Panc1 (cell line): ENCODE measurements around the gene HK1. TPM values are rescaled to one million over a fixed set of nuclear protein-coding genes. Genes with fewer than 3 reads are reported as not detected.

Experiments used
- ATAC-seq: fragments of 200-7000 bp; cut with Tn5 transposase; 2 replicates; pipeline ENCODE4 v1.9.1; 2020; ENCODE audit warnings: mild to moderate bottlenecking, moderate library complexity
- BruUV-seq: library from RNA; stranded (reverse); fragments of 400-500 nt; replicated peaks from 2 replicates; lab custom pipeline; 2021; lab: Mats Ljungman, UMichigan
- CTCF ChIA-PET: fragments of 300-600 bp; sonication (Branson Sonifier 250); formaldehyde crosslinking; loops from one replicate; lab custom pipeline; 2022; ENCODE audit warnings: antibody characterized with exemption; lab: Charles Lee
- POLR2A ChIA-PET: fragments of 300-600 bp; sonication (Branson Sonifier 250); formaldehyde crosslinking; loops from one replicate; lab custom pipeline; 2022; ENCODE audit warnings: antibody characterized with exemption; lab: Charles Lee
- DNase-seq: peaks from one replicate; pipeline ENCODE4 v3.0.0-alpha.2; 2010; ENCODE audit warnings: low read depth, low spot score
- H3K27ac ChIP-seq: 2 replicates; pipeline ENCODE4 v1.5.1; 2011; ENCODE audit warnings: mild to moderate bottlenecking, low read length, inconsistent platforms
- H3K27me3 ChIP-seq: fragments of 200-500 bp; sonication (Bioruptor generic); 2 replicates; pipeline ENCODE4 v1.6.0; 2014; ENCODE audit warnings: low read length, inconsistent platforms; ENCODE audit not compliant: control insufficient read depth, insufficient read depth
- H3K36me3 ChIP-seq: fragments of 200-500 bp; sonication (Bioruptor generic); 2 replicates; pipeline ENCODE4 v1.5.1; 2014; ENCODE audit warnings: inconsistent platforms, mild to moderate bottlenecking, low read length, moderate library complexity; ENCODE audit not compliant: control insufficient read depth, insufficient read depth
- H3K4me1 ChIP-seq: 2 replicates; pipeline ENCODE4 v1.5.1; 2011; ENCODE audit warnings: inconsistent platforms, mild to moderate bottlenecking, low read length, moderate library complexity; ENCODE audit not compliant: control insufficient read depth, insufficient read depth
- H3K4me3 ChIP-seq, 2 experiments: 2 replicates each; pipeline ENCODE4 v1.5.1; 2011 to 2012; ENCODE audit warnings: low read depth in 2 of 2, low read length in 2 of 2, mild to moderate bottlenecking in 2 of 2, inconsistent platforms in 1 of 2, moderate library complexity in 1 of 2
- H3K9me3 ChIP-seq: fragments of 200-500 bp; sonication (Bioruptor generic); 2 replicates; pipeline ENCODE4 v1.5.1; 2014; ENCODE audit warnings: low read depth, mild to moderate bottlenecking, inconsistent platforms, low read length, moderate library complexity; ENCODE audit not compliant: control insufficient read depth, insufficient read depth
- POLR2AphosphoS5 ChIP-seq: IDR thresholded peaks from 2 replicates; pipeline ENCODE4 v1.6.1; 2012; ENCODE audit warnings: mild to moderate bottlenecking, low read depth, low read length, moderate library complexity
- SIN3A ChIP-seq: IDR thresholded peaks from 2 replicates; pipeline ENCODE4 v1.6.1; 2012; ENCODE audit warnings: low read depth, mild to moderate bottlenecking, low read length, moderate library complexity, borderline replicate concordance; ENCODE audit not compliant: insufficient read depth
- TCF7L2 ChIP-seq: IDR thresholded peaks from 2 replicates; pipeline ENCODE4 v1.6.1; 2011; ENCODE audit warnings: mild to moderate bottlenecking, low read depth, low read length, inconsistent platforms
- in situ Hi-C: cut with HindIII; loops from 2 replicates; pipeline ENCODE4 v1.10.0; 2016; ENCODE audit warnings: low sequenced_read_pairs, low pct_unique_long_range_greater_than_20kb
- intact Hi-C: fragments of 100-400 bp; cut with micrococcal nuclease; formaldehyde crosslinking; loops from one replicate; pipeline ENCODE4 v1.10.0; 2022; ENCODE audit not compliant: unreplicated experiment
- total RNA-seq: library from RNA; stranded (reverse); gene quantifications from one replicate; pipeline ENCODE4 v1.2.1, GENCODE V29; 2021; ENCODE audit not compliant: unreplicated experiment
- TF ChIP-seq, protein P1 (sequence below), 2 experiments: IDR thresholded peaks; 2 replicates each; pipeline ENCODE4 v1.6.1; 2011 to 2012; ENCODE audit warnings: low read depth in 2 of 2, control low read depth in 1 of 2, low read length in 1 of 2, mild to moderate bottlenecking in 1 of 2, moderate library complexity in 1 of 2; ENCODE audit not compliant: insufficient read depth in 1 of 2
- TF ChIP-seq, protein P2 (sequence below): fragments of 450-650 bp; IDR thresholded peaks from 2 replicates; pipeline ENCODE4 v1.5.1; 2017; ENCODE audit warnings: mild to moderate bottlenecking

HK1 gene
- total RNA-seq, 1 experiment from 2014 or later, result 74.4 TPM

DNA sequence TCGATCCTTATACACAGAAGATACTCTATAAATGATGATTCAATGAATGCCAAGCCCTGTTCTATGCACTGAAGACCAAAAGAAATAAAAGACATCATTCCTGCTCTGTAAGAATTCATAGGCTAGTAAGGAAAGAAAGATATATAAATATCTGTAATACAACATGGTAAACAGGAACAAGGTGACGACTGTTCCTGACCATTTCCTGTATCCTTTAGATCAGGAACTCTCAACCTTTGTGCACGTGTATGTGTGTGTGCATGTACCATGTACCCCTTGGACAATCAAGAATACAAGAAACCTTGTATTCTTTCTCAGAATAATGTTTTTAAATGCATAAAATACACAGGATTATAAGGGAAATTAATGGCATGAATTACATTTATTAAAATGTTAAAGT lies 7.3 kb upstream of the HK1 start:
- Histone ChIP-seq H3K27ac (no peak overlapping the region), H3K4me3 (no peak overlapping the region), H3K9me3 (no peaks in the 10 kb centered on the region), H3K36me3 (no peaks in the 10 kb centered on the region), H3K27me3 (no peaks in the 10 kb centered on the region), H3K4me1 (no peaks in the 10 kb centered on the region)
- DNase-seq (no peak), ATAC-seq (no peak)
- in situ Hi-C loops, result no loop called here
- TF ChIP-seq, protein P1, sequence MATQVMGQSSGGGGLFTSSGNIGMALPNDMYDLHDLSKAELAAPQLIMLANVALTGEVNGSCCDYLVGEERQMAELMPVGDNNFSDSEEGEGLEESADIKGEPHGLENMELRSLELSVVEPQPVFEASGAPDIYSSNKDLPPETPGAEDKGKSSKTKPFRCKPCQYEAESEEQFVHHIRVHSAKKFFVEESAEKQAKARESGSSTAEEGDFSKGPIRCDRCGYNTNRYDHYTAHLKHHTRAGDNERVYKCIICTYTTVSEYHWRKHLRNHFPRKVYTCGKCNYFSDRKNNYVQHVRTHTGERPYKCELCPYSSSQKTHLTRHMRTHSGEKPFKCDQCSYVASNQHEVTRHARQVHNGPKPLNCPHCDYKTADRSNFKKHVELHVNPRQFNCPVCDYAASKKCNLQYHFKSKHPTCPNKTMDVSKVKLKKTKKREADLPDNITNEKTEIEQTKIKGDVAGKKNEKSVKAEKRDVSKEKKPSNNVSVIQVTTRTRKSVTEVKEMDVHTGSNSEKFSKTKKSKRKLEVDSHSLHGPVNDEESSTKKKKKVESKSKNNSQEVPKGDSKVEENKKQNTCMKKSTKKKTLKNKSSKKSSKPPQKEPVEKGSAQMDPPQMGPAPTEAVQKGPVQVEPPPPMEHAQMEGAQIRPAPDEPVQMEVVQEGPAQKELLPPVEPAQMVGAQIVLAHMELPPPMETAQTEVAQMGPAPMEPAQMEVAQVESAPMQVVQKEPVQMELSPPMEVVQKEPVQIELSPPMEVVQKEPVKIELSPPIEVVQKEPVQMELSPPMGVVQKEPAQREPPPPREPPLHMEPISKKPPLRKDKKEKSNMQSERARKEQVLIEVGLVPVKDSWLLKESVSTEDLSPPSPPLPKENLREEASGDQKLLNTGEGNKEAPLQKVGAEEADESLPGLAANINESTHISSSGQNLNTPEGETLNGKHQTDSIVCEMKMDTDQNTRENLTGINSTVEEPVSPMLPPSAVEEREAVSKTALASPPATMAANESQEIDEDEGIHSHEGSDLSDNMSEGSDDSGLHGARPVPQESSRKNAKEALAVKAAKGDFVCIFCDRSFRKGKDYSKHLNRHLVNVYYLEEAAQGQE (IDR thresholded peaks at IDR 0.05; ENCODE audit: insufficient read depth in 1 of 2, low read depth in 2 of 2, low read length in 1 of 2), result no peak
- no peak for TF ChIP-seq TCF7L2
- TF ChIP-seq SIN3A, result no peak
- CTCF ChIA-PET, result no interaction called here
- intact Hi-C loops, result no loop called here
- POLR2A ChIA-PET, result no interaction called here
- BruUV-seq, result no TSS peak

DNA sequence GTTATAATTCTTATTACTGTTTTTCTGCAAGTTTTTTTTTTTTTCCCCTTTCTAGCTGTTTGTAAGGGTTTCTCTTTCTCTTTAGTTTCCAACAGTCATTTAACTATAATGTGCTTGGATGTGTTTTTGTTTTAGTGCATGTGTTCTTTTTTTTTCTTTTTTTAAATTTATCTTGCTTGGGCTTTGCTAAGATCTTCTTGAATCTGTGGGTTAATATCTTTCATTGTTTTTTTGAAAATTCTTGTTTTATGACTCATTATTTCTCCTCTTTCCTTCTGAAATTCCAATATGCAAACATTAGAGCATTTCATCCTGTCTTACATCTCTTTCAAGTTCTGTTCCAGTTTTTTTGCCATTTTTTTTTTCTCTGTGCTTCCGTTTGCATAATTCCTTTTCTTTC lies 5.7 kb upstream of the HK1 start:
- Histone ChIP-seq H3K36me3 (no peaks in the 10 kb centered on the region), H3K27ac (no peak overlapping the region), H3K9me3 (no peaks in the 10 kb centered on the region), H3K4me3 (no peak overlapping the region), H3K4me1 (no peaks in the 10 kb centered on the region), H3K27me3 (no peaks in the 10 kb centered on the region)
- ATAC-seq, result no peak
- ChIA-PET POLR2A (interaction anchor here (0.7 kb wide), 1 partner anchor 11 kb away, joined by 3 read pairs; no protein-coding TSS in a partner anchor), CTCF (interaction anchor here (0.6 kb wide), 1 partner anchor 383 kb away, joined by 4 read pairs; no protein-coding TSS in a partner anchor)
- in situ Hi-C loops, result no loop called here
- DNase-seq, result no peak
- intact Hi-C loops, result no loop called here
- no TSS peak for BruUV-seq
- TF ChIP-seq SIN3A (no peak), TCF7L2 (no peak), POLR2AphosphoS5 (no peak)
- TF ChIP-seq, protein P2, sequence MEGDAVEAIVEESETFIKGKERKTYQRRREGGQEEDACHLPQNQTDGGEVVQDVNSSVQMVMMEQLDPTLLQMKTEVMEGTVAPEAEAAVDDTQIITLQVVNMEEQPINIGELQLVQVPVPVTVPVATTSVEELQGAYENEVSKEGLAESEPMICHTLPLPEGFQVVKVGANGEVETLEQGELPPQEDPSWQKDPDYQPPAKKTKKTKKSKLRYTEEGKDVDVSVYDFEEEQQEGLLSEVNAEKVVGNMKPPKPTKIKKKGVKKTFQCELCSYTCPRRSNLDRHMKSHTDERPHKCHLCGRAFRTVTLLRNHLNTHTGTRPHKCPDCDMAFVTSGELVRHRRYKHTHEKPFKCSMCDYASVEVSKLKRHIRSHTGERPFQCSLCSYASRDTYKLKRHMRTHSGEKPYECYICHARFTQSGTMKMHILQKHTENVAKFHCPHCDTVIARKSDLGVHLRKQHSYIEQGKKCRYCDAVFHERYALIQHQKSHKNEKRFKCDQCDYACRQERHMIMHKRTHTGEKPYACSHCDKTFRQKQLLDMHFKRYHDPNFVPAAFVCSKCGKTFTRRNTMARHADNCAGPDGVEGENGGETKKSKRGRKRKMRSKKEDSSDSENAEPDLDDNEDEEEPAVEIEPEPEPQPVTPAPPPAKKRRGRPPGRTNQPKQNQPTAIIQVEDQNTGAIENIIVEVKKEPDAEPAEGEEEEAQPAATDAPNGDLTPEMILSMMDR, result no peak
- TF ChIP-seq, protein P1 (IDR thresholded peaks at IDR 0.05; ENCODE audit: insufficient read depth in 1 of 2, low read depth in 2 of 2, low read length in 1 of 2), result no peak
